ENCODE measurements around the gene NHERF1.

The NHERF1 gene

GRCh38 chr17:74739227-74739831, 9.1 kb upstream of the NHERF1 start:
- no peaks in the 10 kb centered on the region for H3K9me3 ChIP-seq (ENCODE audit: control insufficient read depth, insufficient read depth, low read length)
- H3K36me3 ChIP-seq (ENCODE audit: insufficient read depth, low read length): no peaks in the 10 kb centered on the region
- no peak overlapping the region for H3K9ac ChIP-seq (ENCODE audit: low read depth, low read length)
- H3K4me1 ChIP-seq (ENCODE audit: insufficient read depth, low read length): peaks cover 25% of the 10 kb centered on the region

- H3K9ac ChIP-seq (ENCODE audit: low read depth, low read length): no peak overlapping the region
- H3K4me1 ChIP-seq (ENCODE audit: insufficient read depth, low read length): peaks cover 25% of the 10 kb centered on the region
- no peaks in the 10 kb centered on the region for H3K9me3 ChIP-seq (ENCODE audit: control insufficient read depth, insufficient read depth, low read length)
- H3K36me3 ChIP-seq (ENCODE audit: insufficient read depth, low read length): no peaks in the 10 kb centered on the region
Measured at GRCh38 chr17:74740173-74740572, 8.3 kb upstream of the NHERF1 start.

- Histone ChIP-seq H3K9me3 (ENCODE audit: control insufficient read depth, insufficient read depth, low read length) (no peaks in the 10 kb centered on the region), H3K4me1 (ENCODE audit: insufficient read depth, low read length) (peaks cover 25% of the 10 kb centered on the region), H3K9ac (ENCODE audit: low read depth, low read length) (no peak overlapping the region), H3K36me3 (ENCODE audit: insufficient read depth, low read length) (no peaks in the 10 kb centered on the region)
Measured at GRCh38 chr17:74740641-74741387, 7.6 kb upstream of the NHERF1 start.

- Histone ChIP-seq H3K4me1 (ENCODE audit: insufficient read depth, low read length) (peaks cover 39% of the 10 kb centered on the region), H3K36me3 (ENCODE audit: insufficient read depth, low read length) (no peaks in the 10 kb centered on the region), H3K9ac (ENCODE audit: low read depth, low read length) (no peak overlapping the region), H3K9me3 (ENCODE audit: control insufficient read depth, insufficient read depth, low read length) (no peaks in the 10 kb centered on the region)
Measured at GRCh38 chr17:74742153-74742515, 6.3 kb upstream of the NHERF1 start.

DNA sequence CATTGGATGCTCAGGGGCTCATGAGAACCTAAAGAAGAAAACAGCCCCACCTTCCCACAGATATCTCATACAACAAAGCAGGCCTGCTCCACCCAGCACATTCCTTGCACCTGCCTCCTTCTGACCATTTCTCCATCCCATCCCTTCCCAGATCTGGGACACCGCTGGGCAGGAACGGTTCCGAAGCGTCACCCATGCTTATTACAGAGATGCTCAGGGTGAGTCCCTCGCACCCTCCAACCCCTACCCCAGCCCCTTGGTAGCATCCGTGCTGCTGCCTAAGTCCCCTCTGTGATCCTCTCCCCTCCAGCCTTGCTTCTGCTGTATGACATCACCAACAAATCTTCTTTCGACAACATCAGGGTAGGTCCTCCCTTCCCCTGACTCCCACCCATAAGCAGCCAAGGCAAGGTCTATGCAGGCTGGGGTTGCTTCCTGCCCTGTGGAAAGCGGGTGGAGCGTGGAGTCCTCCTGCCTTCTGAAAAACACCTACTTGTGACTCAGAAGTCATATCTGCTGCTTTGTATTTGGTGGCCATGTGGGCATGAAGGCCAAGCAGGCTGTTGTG, 5.4 kb upstream of the NHERF1 start:
- Histone ChIP-seq H3K4me1 (ENCODE audit: insufficient read depth, low read length) (peaks cover 42% of the 10 kb centered on the region), H3K36me3 (ENCODE audit: insufficient read depth, low read length) (no peaks in the 10 kb centered on the region), H3K9ac (ENCODE audit: low read depth, low read length) (no peak overlapping the region), H3K9me3 (ENCODE audit: control insufficient read depth, insufficient read depth, low read length) (no peaks in the 10 kb centered on the region)

DNA sequence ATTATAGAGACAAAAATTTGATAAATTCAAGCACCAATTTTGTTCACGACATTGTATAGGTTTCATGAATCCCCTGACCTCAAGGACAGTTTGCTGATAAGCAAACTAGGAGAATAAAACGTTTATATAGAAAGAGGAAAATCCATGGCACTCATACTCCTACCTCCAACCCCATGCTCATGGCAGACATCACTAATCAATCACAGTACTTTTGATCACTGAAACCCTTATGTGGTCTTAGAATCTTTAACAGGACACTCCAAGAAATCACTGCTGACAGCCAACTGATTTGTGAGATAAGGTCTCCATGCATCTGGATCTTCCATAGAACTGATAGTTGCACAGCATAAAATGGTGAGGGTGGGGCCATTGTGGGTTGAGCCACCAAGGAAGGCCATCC, 4.7 kb upstream of the NHERF1 start:
- no peaks in the 10 kb centered on the region for H3K9me3 ChIP-seq (ENCODE audit: control insufficient read depth, insufficient read depth, low read length)
- no peak overlapping the region for H3K9ac ChIP-seq (ENCODE audit: low read depth, low read length)
- peaks cover 35% of the 10 kb centered on the region for H3K4me1 ChIP-seq (ENCODE audit: insufficient read depth, low read length)
- no peaks in the 10 kb centered on the region for H3K36me3 ChIP-seq (ENCODE audit: insufficient read depth, low read length)

- H3K9ac ChIP-seq (ENCODE audit: low read depth, low read length): no peak overlapping the region
- H3K4me1 ChIP-seq (ENCODE audit: insufficient read depth, low read length): peaks cover 32% of the 10 kb centered on the region
- H3K36me3 ChIP-seq (ENCODE audit: insufficient read depth, low read length): no peaks in the 10 kb centered on the region
- no peaks in the 10 kb centered on the region for H3K9me3 ChIP-seq (ENCODE audit: control insufficient read depth, insufficient read depth, low read length)
Measured at GRCh38 chr17:74744349-74744713, 4.1 kb upstream of the NHERF1 start.

DNA sequence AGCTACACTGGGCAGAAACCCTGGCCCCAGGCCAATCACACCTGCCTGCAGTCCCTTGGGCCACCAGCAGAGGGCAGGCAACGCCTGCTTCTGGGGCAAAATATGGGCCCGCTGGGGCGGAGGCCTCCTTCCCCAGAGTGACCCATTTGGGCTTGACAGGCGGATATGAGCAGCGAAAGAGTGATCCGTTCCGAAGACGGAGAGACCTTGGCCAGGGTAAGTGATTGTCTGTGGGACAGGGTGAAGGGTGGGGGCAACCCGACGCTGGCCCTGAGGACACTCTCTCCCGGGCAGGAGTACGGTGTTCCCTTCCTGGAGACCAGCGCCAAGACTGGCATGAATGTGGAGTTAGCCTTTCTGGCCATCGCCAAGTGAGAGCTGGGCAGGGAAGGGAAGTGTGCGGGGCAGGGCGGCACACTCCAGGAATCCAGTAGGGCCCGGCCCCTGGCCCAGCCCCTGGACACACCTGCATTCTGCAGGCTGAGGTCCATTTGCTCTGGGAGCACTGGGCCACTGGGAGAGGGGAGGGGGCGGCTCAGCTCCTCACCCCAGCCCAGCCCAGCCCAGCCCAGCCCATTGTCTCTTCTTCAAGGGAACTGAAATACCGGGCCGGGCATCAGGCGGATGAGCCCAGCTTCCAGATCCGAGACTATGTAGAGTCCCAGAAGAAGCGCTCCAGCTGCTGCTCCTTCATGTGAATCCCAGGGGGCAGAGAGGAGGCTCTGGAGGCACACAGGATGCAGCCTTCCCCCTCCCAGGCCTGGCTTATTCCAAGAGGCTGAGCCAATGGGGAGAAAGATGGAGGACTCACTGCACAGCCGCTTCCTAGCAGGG, 3.5 kb upstream of the NHERF1 start:
- Histone ChIP-seq H3K36me3 (ENCODE audit: insufficient read depth, low read length) (no peaks in the 10 kb centered on the region), H3K4me1 (ENCODE audit: insufficient read depth, low read length) (peaks cover 32% of the 10 kb centered on the region), H3K9ac (ENCODE audit: low read depth, low read length) (peak overlapping the region; percentile 40; the same call in 1 of the 2 replicates), H3K9me3 (ENCODE audit: control insufficient read depth, insufficient read depth, low read length) (no peaks in the 10 kb centered on the region)

- Histone ChIP-seq H3K4me1 (ENCODE audit: insufficient read depth, low read length) (peaks cover 37% of the 10 kb centered on the region), H3K9ac (ENCODE audit: low read depth, low read length) (no peak overlapping the region; the same call in 1 of the 2 replicates), H3K9me3 (ENCODE audit: control insufficient read depth, insufficient read depth, low read length) (no peaks in the 10 kb centered on the region), H3K36me3 (ENCODE audit: insufficient read depth, low read length) (no peaks in the 10 kb centered on the region)
Measured at GRCh38 chr17:74745548-74746177, 2.8 kb upstream of the NHERF1 start.

- Histone ChIP-seq H3K4me1 (ENCODE audit: insufficient read depth, low read length) (peaks cover 41% of the 10 kb centered on the region), H3K9me3 (ENCODE audit: control insufficient read depth, insufficient read depth, low read length) (no peaks in the 10 kb centered on the region), H3K36me3 (ENCODE audit: insufficient read depth, low read length) (no peaks in the 10 kb centered on the region), H3K9ac (ENCODE audit: low read depth, low read length) (no peak overlapping the region)
Measured at GRCh38 chr17:74746376-74746775, 2.1 kb upstream of the NHERF1 start.

DNA sequence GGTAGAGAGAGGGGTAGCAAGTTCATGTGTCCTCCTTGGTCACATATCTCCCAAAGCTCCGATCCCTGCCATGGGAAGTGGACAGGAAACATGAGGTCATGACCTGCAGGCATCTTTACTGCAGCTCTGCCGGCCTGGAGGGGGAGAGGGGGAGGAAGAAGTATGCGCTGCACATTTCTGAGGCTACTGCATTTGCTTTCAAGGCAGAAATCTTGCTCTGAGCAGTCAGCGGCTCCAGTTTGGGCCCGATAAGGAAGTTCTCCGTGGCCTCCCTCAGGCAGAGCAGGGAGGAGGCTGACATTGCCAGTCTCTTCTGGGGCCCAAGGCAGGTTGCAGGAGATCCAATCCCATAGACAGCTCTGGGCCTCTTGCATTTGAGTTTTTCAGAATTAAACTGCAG, 1.5 kb upstream of the NHERF1 start:
- no peak overlapping the region for H3K9ac ChIP-seq (ENCODE audit: low read depth, low read length)
- H3K9me3 ChIP-seq (ENCODE audit: control insufficient read depth, insufficient read depth, low read length): no peaks in the 10 kb centered on the region
- H3K36me3 ChIP-seq (ENCODE audit: insufficient read depth, low read length): no peaks in the 10 kb centered on the region
- H3K4me1 ChIP-seq (ENCODE audit: insufficient read depth, low read length): peaks cover 40% of the 10 kb centered on the region

DNA sequence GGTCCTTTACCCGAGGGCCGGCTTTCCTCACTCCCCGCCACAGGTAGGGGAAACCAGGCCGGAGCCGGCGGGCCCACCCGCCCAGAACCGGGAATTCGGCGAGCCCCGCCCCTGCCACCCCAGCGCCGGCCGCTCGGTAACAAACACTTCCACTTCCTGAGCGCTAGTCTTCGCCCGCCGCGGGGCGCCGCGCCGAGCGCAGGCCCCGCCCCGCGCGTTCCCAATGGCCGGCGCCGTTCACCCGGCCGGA, 224 bp upstream of the NHERF1 start:
- Histone ChIP-seq H3K36me3 (ENCODE audit: insufficient read depth, low read length) (no peaks in the 10 kb centered on the region), H3K4me1 (ENCODE audit: insufficient read depth, low read length) (peaks cover 40% of the 10 kb centered on the region), H3K9me3 (ENCODE audit: control insufficient read depth, insufficient read depth, low read length) (no peaks in the 10 kb centered on the region), H3K9ac (ENCODE audit: low read depth, low read length) (peak overlapping the region; percentile 54; the same call in 1 of the 2 replicates)

GRCh38 chr17:74749279-74750038, 1.0 kb downstream of the NHERF1 start:
- Histone ChIP-seq H3K9me3 (ENCODE audit: control insufficient read depth, insufficient read depth, low read length) (no peaks in the 10 kb centered on the region), H3K9ac (ENCODE audit: low read depth, low read length) (peak overlapping the region; percentile 93), H3K4me1 (ENCODE audit: insufficient read depth, low read length) (peaks cover 40% of the 10 kb centered on the region), H3K36me3 (ENCODE audit: insufficient read depth, low read length) (no peaks in the 10 kb centered on the region)

- H3K4me1 ChIP-seq (ENCODE audit: insufficient read depth, low read length): peaks cover 40% of the 10 kb centered on the region
- peak overlapping the region; percentile 93; the same call in 1 of the 2 replicates for H3K9ac ChIP-seq (ENCODE audit: low read depth, low read length)
- no peaks in the 10 kb centered on the region for H3K9me3 ChIP-seq (ENCODE audit: control insufficient read depth, insufficient read depth, low read length)
- H3K36me3 ChIP-seq (ENCODE audit: insufficient read depth, low read length): no peaks in the 10 kb centered on the region
Measured at GRCh38 chr17:74750039-74750326, 1.6 kb downstream of the NHERF1 start.
